ENCODE data around the gene NDST1. TPM values are rescaled to one million over a fixed set of nuclear protein-coding genes. Genes with fewer than 3 reads are reported as not detected.

Gene NDST1
- total and polyA plus RNA-seq, 2 donors (not counting 3 experiments of a cell fraction or from before 2014, with no cell fraction given): 38.6 to 102 TPM

DNA sequence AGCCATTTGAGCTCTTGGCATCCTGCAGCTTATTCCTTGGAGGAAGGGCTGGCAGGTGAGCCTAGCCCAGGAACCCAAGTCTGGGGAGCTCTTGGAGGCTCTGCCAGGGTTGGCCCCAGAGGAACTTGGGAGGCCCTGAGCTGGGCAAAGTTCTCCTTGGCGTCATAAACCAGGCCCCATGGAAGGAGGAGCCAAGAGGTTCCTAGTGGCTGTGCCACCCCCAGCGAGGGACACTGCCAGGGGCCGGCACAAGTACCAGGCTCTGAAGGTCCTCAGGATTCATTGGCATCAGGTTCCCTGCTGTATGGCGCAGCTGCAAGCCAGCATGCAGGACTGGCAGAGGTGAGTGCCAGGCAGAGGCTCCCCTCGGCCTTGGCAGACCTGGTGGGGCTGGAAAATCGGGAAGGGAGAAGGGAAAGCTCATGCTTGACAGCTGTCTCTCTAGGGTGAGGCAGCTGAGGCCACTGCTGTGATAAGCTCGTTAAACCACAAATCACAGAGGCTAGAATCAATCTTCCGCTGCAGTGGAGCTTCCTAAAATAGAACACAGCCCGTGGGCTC, 77.9 kb downstream of the NDST1 start:
- Histone ChIP-seq H3K36me3 (ENCODE audit: control insufficient read depth in 2 of 2, extremely low read depth in 1 of 2, insufficient read depth in 2 of 2, low read length in 2 of 2) (no peaks in the 10 kb centered on the region), H3K27ac (ENCODE audit: insufficient read depth, low read depth, low read length) (no peak overlapping the region), H3K9me3 (replicated peaks; ENCODE audit: control insufficient read depth, insufficient read depth, low read length) (no peaks in the 10 kb centered on the region), H3K9ac (replicated peaks; ENCODE audit: extremely low read depth, insufficient read depth, low read length) (no peak overlapping the region), H3K4me3 (replicated peaks in 1 of 3; ENCODE audit: insufficient read depth in 1 of 3, low read depth in 1 of 3, low read length in 3 of 3) (no peak overlapping the region), H3K4me1 (ENCODE audit: control insufficient read depth, extremely low read depth, insufficient read depth, low read length) (no peaks in the 10 kb centered on the region), H3K4me2 (ENCODE audit: insufficient read depth, low read length) (no peak overlapping the region), H3K27me3 (ENCODE audit: control insufficient read depth in 2 of 2, insufficient read depth in 2 of 2, low read length in 2 of 2) (no peaks in the 10 kb centered on the region), H4K20me1 (replicated peaks; ENCODE audit: control insufficient read depth, extremely low read depth, insufficient read depth, low read length) (no peaks in the 10 kb centered on the region), H2AFZ (ENCODE audit: low read depth, low read length) (no peak overlapping the region), H3K79me2 (ENCODE audit: control insufficient read depth, insufficient read depth, low read length) (no peaks in the 10 kb centered on the region), H3K9me1 (replicated peaks; ENCODE audit: control insufficient read depth, extremely low read depth, insufficient read depth, low read length) (no peaks in the 10 kb centered on the region)
- dilution Hi-C loops (cut with MboI; ENCODE audit: extremely low pct_ligation_motif_present, low sequenced_read_pairs) (no loop called here), intact Hi-C loops (cut with micrococcal nuclease) (no loop called here)
- FAIRE-seq (no peak), DNase-seq (ENCODE audit: low read depth, low spot score) (no peak)
- CTCF ChIA-PET: interaction anchor here (0.9 to 1.3 kb wide), 4 partner anchors 19 to 261 kb away, joined by 3 to 4 read pairs (median 3); no protein-coding TSS in a partner anchor
- no peak for TF ChIP-seq FOS (IDR thresholded peaks at IDR 0.05; ENCODE audit: borderline replicate concordance, insufficient read depth, low read length)
- TF ChIP-seq POLR2A (IDR thresholded peaks at IDR 0.05; ENCODE audit: low read depth, low read length): no peak
- TF ChIP-seq, protein P1, sequence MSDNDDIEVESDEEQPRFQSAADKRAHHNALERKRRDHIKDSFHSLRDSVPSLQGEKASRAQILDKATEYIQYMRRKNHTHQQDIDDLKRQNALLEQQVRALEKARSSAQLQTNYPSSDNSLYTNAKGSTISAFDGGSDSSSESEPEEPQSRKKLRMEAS (IDR thresholded peaks at IDR 0.05; ENCODE audit: insufficient read depth, insufficient read length): no peak
- TF ChIP-seq MYC (IDR thresholded peaks at IDR 0.05; ENCODE audit: low read depth, low read length): no peak
- no peak for TF ChIP-seq GATA2 (IDR thresholded peaks at IDR 0.05; ENCODE audit: insufficient read depth, insufficient read length, low read depth, low read length)
- no peak for TF ChIP-seq JUN (IDR thresholded peaks at IDR 0.05; ENCODE audit: borderline replicate concordance, insufficient read depth, insufficient read length, low read depth)
- no peak for TF ChIP-seq POLR2AphosphoS5 (IDR thresholded peaks at IDR 0.05; ENCODE audit: insufficient read depth, low read depth, low read length)
- no peak for TF ChIP-seq EZH2 (IDR thresholded peaks at IDR 0.05; ENCODE audit: borderline replicate concordance, low read depth, low read length, severe bottlenecking)
- TF ChIP-seq, protein P2, sequence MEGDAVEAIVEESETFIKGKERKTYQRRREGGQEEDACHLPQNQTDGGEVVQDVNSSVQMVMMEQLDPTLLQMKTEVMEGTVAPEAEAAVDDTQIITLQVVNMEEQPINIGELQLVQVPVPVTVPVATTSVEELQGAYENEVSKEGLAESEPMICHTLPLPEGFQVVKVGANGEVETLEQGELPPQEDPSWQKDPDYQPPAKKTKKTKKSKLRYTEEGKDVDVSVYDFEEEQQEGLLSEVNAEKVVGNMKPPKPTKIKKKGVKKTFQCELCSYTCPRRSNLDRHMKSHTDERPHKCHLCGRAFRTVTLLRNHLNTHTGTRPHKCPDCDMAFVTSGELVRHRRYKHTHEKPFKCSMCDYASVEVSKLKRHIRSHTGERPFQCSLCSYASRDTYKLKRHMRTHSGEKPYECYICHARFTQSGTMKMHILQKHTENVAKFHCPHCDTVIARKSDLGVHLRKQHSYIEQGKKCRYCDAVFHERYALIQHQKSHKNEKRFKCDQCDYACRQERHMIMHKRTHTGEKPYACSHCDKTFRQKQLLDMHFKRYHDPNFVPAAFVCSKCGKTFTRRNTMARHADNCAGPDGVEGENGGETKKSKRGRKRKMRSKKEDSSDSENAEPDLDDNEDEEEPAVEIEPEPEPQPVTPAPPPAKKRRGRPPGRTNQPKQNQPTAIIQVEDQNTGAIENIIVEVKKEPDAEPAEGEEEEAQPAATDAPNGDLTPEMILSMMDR (IDR thresholded peaks at IDR 0.05; ENCODE audit: extremely low read depth in 1 of 2, insufficient read depth in 1 of 2, low read depth in 1 of 2, low read length in 2 of 2): no peak
- POLR2A ChIA-PET: no interaction called here
- BruUV-seq (replicated peaks): no TSS peak

Measured in endothelial cell of umbilical vein (primary cell).